Putamen (tissue), 1 donor: Measurements from ENCODE around the gene SIN3B.
"Not testable (repeated sequence)": the region's sequence is repeated elsewhere in the genome, so short reads cannot be mapped to it uniquely, and the experiment has no call there.

ENCODE experiments used
- DNase-seq: peaks from one replicate; pipeline ENCODE4 v3.0.0-alpha.2; 2016; ENCODE audit warnings: low spot score

Gene SIN3B, protein sequence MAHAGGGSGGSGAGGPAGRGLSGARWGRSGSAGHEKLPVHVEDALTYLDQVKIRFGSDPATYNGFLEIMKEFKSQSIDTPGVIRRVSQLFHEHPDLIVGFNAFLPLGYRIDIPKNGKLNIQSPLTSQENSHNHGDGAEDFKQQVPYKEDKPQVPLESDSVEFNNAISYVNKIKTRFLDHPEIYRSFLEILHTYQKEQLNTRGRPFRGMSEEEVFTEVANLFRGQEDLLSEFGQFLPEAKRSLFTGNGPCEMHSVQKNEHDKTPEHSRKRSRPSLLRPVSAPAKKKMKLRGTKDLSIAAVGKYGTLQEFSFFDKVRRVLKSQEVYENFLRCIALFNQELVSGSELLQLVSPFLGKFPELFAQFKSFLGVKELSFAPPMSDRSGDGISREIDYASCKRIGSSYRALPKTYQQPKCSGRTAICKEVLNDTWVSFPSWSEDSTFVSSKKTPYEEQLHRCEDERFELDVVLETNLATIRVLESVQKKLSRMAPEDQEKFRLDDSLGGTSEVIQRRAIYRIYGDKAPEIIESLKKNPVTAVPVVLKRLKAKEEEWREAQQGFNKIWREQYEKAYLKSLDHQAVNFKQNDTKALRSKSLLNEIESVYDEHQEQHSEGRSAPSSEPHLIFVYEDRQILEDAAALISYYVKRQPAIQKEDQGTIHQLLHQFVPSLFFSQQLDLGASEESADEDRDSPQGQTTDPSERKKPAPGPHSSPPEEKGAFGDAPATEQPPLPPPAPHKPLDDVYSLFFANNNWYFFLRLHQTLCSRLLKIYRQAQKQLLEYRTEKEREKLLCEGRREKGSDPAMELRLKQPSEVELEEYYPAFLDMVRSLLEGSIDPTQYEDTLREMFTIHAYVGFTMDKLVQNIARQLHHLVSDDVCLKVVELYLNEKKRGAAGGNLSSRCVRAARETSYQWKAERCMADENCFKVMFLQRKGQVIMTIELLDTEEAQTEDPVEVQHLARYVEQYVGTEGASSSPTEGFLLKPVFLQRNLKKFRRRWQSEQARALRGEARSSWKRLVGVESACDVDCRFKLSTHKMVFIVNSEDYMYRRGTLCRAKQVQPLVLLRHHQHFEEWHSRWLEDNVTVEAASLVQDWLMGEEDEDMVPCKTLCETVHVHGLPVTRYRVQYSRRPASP

GRCh38 chr19:16829010-16829821 is at the start of gene SIN3B:
Gene SIN3B, plus strand, starts transcription at chr19:16829398. Its CDS starts 23 bp downstream, at chr19:16829421.
- DNase-seq, result peak; percentile 89

DNA sequence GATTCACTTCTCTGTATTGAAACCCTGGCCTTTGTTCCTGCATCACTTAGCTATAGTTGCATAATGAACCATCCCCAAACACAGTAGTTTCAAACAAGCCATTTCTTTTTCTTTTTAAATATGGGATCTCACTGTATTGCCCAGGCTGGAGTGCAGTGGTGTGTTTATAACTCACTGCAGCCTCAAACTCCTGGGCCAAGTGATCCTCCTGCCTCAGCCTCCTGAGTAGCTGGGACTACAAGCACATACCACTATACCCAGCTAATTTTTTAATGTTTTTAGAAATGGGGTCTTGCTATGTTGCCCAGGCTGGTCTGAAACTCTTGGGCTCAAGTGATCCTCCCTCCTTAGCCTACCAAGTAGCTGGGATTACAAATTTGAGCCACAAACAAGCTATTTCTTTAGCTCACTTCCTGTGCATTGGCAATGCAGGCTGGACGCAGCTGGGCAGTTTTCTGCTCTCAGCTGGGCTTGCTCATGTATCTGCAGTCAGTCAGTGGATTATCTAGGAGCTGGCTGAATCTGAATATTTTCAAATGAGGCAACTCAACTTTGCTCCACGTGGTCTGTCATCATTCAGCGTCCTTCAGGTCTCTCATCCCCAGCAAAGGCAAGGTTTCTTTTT is 49.5 kb upstream of the SIN3B start:
- DNase-seq, result no peak

DNA sequence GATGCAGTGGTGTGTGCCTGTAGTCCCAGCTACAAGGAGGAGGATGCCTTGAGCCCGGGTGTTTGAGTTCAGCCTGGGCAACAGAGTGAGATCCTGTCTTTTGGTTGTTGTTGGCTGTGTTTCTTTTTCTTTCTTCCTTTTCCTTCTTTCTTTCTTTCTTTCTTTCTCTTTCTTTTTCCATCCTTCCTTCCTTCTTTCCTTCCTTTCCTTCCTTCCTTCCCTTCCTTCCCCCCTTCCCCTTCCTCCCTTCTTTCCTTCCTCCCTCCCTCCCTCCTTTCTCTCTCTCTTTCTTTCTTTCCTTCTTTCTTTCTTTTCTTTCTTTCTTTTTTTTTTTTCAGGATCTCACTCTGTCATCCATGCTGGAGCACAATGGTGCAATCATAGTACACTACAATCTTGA is 46.5 kb upstream of the SIN3B start:
- DNase-seq, result no peak

DNA sequence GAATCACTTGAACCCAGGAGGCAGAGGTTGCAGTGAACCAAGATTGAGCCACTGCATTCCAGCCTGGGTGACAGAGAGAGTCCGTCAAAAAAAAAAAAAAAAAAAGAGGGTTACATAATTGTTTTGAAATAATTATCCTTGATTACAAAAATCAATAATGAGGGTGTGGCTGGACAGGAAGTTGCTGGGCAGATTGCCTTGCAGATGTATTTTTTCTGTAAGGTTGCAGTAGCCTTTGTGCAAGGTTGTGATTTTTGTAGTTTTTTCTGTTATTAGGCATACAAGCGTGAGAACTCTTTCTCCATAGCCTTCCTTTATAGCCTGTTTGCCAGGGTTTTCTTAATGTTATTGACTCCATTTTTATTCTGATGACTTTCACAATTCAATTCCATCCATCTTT is 40.7 kb upstream of the SIN3B start:
- DNase-seq, result no peak

DNA sequence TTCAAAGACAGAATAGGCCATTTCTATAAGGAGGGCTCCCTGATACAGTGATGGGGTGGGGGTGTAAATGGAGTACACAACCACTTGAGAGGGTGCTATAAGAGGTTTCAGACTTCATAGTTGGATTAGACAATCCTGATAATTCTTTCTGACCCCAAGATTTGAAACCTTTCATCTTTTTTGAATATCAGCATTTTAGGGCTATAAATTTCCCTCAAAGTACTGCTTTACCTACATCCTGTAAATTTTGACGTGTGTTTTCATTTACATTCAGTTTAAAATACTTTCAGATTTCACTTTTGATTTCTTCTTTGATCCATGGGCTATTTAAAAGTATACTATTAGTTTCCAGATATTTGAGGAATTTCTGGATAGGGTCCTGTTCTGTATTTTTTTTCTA is 40.0 kb upstream of the SIN3B start:
- DNase-seq, result no peak

- no peak for DNase-seq
Measured at GRCh38 chr19:16790051-16790450, 39.1 kb upstream of the SIN3B start.

- DNase-seq, result no peak
Measured at GRCh38 chr19:16791942-16792341, 37.3 kb upstream of the SIN3B start.

- DNase-seq, result no peak
Measured at GRCh38 chr19:16794456-16795441, 34.4 kb upstream of the SIN3B start.

- DNase-seq, result no peak
Measured at GRCh38 chr19:16795731-16796130, 33.5 kb upstream of the SIN3B start.

- peak; percentile 50 for DNase-seq
Measured at GRCh38 chr19:16797876-16798275, 31.3 kb upstream of the SIN3B start.

DNA sequence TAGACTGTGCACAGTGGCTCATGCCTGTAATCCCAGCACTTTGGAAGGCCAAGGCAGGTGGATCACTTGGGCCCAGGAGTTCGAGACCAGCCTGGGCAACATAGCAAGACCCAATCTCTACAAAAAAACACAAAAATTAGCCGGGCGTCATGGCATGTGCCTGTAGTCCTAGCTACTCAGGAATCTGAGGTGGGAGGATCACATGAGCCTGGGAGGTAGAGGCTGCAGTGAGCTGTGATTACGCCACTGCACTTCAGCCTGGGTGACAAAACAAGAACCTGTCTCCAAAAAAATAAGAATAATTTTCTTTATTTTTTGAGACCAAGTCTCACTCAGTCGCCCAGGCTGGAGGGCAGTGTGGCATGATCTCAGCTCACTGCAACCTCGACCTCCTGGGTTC is 30.9 kb upstream of the SIN3B start:
- not testable (repeated sequence) for DNase-seq

- DNase-seq, result no peak
Measured at GRCh38 chr19:16799740-16800139, 29.5 kb upstream of the SIN3B start.

GRCh38 chr19:16801600-16802013 is 27.6 kb upstream of the SIN3B start:
- no peak for DNase-seq

DNA sequence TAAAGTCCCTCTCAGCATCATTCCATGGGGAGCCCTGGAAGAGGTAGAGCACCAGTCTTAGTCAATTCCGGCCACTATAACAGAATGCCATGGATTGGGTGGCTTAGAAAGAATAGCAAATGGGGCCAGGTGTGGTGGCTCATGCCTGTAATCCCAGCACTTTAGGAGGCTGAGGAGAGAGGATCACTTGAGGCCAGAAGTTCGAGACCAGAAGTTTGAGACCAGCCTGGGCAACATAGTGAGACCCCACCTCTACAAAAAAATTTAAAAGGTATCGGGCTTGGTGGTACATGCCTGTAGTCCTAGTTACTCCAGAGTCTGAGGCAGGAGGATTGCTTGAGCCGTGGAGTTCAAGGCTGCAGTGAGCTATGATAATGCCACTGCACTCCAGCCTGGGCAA is 25.0 kb upstream of the SIN3B start:
- DNase-seq, result no peak

DNA sequence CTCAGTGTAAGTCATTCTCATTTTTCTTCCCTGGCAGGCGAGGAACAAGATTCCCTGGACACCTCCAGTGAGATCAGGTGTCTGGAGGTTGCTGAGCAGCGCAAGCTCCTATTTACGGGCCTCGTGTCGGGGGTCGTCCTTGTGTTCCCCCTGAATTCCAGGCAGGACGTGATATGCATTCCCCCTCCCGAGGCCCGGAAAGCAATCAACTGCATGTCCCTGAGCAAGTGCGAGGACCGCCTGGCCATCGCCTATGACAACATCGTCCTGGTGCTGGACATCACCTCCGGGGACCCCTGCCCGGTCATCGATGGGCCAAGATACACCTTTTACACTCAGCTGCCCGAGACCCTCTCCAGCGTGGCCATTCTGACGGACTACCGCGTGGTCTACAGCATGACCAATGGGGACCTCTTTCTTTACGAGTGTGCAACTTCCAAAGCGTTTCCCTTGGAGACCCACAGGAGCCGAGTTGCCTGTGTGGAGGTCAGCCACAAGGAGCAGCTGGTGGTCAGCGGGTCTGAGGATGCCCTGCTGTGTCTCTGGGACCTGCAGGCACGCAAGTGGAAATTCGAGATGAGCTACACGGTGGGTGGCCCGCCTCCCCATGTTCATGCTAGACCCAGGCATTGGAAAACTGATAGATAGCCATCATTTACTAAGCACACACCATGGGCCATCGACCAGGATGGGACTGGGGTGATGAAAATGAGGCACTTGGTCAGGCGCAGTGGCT is 21.5 kb upstream of the SIN3B start:
- DNase-seq, result no peak

DNA sequence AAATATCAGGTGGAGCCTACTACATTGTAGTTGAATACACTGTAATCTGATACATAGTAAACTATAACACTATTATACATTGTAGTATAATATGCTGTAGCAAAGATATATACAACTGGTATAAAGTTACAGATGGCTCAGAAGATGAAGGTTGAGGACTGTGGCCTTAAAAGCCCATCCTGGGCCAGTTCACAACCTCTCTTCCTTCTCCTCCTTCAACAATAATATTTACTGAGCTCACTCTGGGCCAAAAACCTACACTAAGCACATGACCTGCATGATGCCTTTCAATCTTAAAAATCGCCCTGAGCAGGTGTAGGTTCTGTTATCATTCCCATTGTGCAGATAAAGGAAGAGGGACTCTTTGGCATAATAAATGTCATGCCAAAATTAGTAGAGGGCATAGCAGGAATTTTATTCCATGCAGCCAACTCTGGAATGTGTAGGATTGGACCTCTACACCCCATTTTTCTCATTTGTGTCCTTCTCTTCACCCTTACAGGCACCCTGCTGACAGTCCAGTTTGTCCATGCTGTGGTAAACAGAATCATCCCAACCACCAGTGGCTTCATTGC is 14.6 kb upstream of the SIN3B start:
- DNase-seq, result no peak

GRCh38 chr19:16820056-16820455 is 9.1 kb upstream of the SIN3B start:
- DNase-seq, result no peak

GRCh38 chr19:16821081-16821480 is 8.1 kb upstream of the SIN3B start:
- no peak for DNase-seq

GRCh38 chr19:16822648-16823047 is 6.5 kb upstream of the SIN3B start:
- DNase-seq, result no peak
